HG02981 (cell line): ENCODE results near the gene ABI2.
A peak's percentile ranks its signal among the peaks of the same experiment; 100 is the strongest.
"Not testable (repeated sequence)": the region's sequence is repeated elsewhere in the genome, so short reads cannot be mapped to it uniquely, and the experiment has no call there.

Experiments
- ATAC-seq: cut with Tn5 transposase; IDR thresholded peaks from one replicate; pipeline ENCODE4 v1.9.1; 2021; ENCODE audit warnings: mild to moderate bottlenecking, moderate library complexity; ENCODE audit not compliant: unreplicated experiment

The ABI2 gene

DNA sequence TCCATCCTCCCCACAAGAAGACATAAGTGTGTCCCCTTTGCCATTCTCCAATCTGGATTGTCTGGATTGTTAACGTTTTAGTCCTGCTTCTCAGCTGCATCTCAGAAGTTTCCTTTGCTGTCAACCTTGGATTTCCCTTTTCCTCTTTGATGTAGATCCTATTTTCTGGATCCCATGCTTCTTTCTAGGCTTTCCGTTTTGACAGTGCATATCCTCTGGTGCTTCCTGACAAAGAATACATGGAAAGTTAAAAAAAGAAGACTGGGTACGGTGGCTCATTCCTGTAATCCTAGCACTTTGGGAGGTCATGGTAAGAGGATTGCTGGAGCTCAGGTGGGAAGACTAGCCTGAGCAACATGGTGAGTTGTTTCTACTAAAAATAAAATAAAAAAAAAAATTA lies 26.8 kb downstream of the ABI2 start:
- ATAC-seq, result no peak

DNA sequence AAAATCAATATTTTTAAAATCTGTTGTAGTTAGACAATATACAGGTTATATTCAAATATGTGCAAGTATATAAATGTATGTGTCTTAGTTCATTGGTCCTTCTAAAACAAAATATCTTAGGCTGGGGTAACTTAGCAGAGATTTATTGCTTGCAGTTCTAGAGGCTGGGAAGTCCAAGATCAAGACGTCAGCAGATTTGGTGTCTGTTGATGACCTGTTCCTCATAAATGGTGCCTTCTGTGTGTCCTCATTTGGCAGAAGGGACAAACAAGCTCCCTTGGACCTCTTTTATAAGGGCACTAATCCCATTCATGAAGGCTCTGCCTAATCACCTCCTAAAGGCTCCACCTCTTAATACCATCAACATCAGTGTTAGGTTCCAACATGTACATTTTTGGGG lies 31.3 kb downstream of the ABI2 start:
- no peak for ATAC-seq

DNA sequence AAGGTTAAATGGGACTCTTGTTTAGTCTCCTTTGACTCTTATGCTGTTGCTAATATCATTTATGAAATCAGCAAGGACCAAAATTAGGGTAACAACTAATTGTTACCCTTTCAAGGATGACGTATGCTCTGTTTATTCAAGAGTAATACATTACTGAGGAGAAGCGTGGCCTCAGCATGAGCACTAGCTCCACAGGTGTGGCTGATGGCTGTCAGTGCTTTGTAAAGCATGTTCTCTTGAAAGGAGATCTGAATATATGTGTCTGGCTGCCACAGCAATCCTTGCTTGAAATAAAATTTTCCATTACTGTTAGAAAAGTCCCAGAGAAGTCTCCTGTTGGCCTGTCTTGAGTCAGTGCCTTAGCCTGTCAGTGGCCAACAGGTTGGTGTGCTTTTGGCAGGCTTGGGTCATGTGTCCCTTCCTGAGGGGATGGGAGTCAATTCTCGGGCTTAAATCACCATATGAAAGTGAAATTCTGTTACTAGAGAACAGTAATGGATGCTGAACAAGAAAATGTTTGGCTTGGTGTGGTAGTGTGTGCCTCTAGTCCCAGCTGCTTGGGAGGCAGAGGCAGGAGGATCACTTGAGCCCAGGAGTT lies 32.7 kb downstream of the ABI2 start:
- no peak for ATAC-seq

DNA sequence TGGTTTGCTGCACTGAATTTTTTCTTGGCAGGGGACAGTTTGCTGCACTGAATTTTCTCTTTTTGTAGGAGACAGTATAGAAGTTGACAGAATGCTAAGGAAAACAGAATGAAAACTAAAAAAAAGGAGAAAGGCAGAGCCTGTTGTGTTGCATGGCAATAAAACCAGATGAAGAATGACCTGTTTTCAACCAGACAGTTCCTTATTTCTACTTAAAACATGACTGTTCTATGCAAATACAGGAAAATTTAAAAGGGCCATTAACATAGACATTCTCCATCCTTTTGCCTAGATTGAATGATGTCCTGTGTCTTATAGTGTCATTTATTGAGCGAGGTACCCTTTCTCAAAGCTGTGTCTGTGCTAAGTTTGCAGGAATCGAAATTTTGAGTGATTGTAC lies 33.3 kb downstream of the ABI2 start:
- no peak for ATAC-seq

DNA sequence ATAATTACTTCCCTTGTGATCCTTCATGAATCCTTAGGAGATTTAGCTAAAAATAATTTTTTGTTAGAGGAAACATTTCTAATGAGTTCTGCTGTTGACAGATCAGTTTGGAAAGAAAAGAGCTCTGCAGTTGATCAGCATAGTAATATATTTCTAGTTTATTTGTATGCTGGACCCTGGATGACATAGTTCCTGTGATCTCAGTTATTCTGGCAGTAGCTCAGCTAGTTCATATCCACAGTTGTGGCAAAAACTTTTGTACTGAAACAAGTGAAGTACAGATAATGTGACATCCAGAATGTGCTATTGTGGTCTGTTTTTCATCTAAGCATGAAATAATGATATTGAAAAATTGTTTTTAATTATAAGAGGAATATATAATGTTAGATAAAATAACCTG lies 33.7 kb downstream of the ABI2 start:
- ATAC-seq, result no peak

DNA sequence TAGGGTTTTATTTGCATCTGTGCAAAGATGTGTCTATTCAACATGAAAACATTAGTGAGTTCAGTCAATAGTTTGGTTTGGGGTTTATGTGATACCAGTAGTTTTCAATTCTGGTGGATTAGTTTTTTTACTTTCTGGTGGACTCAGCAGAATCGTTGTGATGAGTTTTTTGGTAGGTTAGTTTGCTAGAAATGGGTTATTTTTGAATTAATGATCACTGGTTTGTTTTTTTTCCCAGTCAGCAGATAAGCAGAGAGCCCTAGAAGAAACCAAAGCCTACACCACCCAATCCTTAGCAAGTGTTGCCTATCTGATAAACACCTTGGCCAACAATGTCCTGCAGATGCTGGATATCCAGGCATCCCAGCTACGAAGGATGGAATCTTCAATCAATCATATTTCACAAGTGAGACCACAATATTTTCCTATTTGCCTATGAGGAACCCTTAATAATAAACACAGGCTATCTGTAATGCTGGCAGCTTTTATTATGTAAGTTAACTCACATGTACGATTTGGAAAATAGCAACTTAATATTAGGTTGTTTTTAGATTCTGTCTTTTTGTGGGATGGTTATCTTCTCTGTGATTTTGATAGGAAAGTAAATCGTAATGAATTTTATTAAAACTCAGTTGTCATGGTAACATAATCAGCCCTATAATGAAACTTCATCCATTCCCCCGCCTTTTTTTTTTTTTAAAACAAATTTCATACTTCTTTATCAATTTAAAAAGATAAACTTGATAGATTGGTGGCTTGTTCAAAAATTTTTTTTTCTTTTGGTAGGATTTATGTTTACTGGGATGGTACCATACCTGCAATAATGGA lies 38.7 kb downstream of the ABI2 start:
- ATAC-seq, result no peak

DNA sequence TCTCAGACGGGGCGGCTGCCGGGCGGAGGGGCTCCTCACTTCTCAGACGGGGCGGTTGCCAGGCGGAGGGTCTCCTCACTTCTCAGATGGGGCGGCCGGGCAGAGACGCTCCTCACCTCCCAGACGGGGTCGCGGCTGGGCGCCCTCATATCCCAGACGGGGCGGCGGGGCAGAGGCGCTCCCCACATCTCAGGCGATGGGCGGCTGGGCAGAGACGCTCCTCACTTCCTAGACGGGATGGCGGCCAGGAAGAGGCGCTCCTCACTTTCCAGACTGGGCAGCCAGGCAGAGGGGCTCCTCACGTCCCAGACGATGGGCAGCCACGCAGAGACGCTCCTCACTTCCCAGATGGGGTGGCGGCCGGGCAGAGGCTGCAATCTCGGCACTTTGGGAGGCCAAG lies 44.5 kb downstream of the ABI2 start:
- ATAC-seq, result not testable (repeated sequence)

DNA sequence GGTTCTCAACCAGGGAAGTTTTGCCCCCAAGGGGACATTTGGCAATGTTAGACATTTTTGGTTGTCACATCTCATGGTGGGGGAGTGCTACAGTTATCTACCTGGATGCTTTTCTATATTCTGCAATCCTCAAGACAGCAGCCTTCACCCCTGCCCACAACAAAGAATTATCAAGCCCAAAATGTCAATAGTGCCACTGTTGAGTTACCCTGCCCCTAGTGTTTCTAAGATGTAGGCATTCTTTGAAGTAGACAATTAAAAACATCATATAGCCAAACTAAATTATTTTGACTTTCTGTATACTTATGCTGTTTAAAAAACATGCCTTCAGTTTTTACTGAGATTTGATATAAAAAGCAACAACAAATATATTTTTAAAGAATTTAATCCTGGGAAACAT lies 48.0 kb downstream of the ABI2 start:
- no peak for ATAC-seq

DNA sequence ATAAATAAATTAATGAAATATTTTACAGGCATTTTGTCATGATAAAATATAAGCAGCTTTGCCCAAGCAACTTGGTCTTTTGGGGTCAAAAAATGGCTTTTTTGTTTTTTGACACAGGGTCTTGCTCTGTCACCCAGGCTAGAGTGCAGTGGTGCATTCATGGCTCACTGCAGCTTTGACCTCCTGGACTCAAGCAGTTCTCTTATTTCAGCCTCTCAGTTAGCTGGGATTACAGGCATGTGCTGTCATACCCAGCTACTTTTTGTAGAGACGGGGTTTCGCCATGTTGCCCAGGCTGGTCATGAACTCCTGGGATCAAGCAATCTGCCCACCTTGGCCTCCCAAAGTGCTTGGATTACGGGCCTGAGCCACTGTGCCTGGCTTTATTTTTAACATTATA lies 51.0 kb downstream of the ABI2 start:
- ATAC-seq, result no peak

DNA sequence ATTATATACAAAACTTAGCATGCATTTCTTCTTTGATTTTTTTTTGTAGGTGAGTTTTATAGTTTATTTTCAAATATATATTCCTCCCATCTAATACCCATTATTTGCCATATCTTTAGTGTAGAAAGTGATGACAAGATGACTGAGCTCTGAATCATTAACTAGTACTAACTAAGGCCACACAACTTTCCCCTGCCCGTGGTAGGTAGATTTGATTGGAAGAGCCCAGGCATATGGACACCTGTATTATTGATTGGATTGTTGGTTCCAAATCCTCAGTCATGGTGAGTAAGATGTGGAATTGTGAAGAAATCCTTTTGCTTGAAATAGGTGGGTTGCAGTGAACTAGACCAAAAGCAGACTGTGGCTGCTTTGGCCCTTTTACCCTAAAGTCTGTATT lies 54.8 kb downstream of the ABI2 start:
- no peak for ATAC-seq

DNA sequence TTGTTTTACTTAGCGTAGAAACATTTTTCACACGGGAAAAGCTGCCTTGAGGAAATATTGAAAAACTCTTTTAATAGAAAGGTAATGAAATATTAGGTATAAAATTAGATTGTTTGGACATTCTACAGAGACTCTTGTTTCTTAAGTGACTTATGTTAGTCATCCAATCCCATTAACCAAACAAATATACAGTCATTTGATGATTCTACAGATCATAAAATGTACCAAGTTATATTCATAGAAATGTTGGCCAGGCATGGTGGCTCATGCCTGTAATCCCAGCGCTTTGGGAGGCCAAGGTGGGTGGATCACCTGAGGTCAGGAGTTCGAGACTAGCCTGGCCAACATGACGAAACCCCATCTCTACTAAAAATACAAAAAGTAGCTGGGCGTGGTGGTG lies 60.0 kb downstream of the ABI2 start:
- ATAC-seq, result not testable (repeated sequence)

DNA sequence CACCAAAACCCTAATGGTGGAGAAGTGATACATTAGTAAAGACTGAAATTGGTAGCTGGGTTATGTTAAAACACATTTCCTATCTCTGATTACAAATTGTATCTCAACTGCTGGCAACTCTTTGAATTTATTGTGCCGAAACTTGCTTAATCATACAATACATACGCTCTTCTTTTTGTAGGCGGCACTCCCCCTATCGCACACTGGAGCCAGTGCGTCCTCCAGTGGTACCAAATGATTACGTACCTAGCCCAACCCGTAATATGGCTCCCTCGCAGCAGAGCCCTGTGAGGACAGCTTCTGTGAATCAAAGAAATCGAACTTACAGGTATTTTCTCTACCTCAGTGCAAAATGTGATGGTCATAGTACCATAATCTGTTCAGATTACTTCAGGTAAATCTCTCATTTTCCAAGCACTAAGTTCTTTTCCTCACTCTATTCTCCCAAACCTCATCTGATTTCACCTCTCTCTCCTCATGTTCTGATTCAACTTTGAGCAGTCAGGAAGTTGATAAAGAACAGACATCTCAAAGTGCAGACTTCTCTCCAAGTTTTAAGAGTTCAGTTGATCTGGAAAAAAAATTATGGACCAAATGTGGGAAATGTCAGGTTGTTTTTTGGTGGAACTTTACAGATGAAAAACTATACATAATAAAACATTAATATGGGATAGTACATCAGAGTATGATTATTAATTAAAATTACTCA lies 66.5 kb downstream of the ABI2 start:
- ATAC-seq, result no peak

DNA sequence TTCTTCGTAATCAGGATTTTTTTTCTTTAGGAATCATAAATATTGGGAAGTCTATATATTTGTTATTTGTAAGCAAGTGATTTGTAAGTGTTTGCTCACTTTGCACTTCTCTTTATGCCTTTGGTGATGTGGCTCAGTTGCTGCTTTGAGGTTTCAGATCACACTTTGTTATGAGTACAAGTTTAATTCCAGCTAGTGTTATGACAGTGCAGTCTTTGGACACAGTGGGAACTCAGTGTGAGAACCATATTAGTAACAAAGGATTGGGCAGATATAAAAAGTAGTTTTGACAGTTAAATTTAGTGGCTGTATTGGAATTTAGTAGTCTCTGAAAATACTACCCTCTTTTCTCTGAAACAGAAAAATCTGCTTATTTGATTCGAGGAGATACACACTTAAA lies 67.7 kb downstream of the ABI2 start:
- no peak for ATAC-seq

DNA sequence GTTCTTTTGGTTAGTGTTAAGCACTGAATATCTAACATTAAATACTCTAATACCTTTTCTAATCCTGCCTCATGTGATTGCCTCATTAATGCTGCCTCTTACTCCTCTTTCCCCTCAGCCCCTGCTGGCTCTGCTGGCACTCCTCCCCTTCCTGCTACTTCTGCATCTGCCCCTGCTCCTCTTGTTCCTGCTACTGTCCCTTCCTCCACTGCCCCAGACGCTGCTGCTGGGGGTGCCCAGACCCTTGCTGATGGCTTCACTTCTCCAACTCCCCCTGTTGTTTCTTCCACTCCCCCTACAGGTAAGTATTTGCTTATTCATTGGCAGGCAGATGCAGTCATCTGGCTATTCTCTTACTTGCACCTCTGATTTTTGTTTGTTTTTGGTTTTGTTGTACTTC lies 68.5 kb downstream of the ABI2 start:
- no peak for ATAC-seq

DNA sequence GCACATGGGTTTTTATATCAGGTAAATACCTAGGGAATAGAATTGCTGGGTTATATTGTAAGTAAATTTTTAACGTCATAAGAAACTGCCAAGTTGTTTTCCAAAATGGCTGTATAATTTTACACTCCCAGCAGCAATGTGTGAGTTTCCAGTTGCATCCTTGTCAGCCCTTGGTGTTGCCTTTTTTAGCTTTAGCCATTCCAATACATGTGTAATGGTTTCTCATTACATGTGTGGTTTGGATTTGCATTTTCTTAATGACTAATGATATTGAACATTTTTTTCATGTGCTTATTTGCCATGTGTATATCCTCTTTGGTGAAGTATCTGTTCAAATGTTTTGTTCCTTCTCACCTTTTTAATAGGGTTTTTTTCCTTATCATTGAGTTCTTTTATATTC lies 70.8 kb downstream of the ABI2 start:
- no peak for ATAC-seq

DNA sequence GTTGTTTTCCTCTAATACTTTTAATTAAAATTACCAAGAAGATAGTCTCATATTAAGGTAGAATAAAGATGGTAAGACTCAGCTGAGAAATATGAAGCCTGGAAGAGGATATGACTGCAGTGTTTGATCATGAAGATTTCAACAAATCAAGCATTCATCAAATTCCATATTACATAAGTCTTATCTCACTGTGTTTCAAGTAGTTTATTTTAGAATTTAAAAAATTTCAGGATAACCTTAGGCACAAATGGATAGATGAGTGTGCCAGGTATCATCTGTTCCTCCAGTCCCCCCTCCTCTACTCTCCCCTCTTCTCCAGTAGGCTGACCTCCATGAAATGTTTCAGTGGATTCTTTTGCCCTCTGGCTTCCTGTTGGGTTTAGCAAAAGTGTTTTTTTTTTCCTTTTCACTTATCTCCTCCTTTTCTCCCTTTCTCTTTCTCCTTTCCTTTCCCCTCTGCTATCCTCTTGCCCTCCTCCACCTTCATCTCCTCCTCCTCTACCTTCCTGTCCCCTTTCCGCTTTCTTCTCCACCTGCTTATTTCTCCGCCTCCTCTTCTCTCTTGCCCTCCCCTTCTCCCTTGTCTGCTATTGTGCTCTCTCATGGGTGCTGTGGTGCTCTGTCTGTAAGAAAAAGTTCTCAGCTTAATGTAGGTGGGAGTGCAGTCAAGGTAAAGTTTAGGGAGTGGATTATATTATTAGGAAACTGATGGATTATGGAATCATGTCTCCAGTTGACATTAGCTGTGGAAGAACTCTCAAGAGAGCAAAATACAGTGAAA lies 72.8 kb downstream of the ABI2 start:
- no peak for ATAC-seq

DNA sequence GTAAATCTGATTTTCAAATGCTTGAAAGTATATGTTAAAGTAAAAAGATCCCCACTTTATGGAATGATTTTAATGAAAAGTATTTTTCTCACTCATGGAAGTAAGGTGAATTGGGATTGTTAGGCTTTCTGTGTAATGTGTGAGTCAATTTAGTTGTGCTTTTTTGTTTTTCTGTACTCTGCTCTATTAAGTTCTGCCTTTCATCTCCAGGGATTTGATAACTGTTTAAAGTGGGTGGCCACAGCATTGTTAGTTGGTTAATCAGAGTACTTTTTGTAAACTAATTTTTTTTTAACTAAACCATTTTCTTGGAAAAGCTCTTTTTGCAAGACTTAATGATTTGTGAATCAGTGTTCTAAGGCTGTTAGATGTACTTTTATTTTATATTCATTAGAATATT lies 76.8 kb downstream of the ABI2 start:
- ATAC-seq, result no peak

DNA sequence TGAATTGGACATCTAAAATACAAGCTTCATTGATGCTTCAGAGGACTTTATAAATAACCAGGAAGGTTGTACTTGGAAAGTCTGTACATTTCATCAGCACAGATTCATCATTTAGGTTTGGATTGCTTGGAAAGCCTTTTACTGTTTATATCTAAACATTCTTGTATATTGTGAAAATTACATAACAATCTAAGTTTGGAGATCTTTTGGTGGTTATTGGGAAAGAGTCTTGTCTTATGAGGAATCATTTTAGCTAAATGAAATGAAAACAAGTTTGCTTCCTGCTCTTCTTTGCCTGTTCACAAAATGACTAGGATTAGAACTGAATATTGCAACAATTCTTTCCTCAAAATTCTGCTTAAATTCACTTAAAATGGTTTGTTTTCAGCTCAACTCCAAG lies 79.3 kb downstream of the ABI2 start:
- no peak for ATAC-seq

DNA sequence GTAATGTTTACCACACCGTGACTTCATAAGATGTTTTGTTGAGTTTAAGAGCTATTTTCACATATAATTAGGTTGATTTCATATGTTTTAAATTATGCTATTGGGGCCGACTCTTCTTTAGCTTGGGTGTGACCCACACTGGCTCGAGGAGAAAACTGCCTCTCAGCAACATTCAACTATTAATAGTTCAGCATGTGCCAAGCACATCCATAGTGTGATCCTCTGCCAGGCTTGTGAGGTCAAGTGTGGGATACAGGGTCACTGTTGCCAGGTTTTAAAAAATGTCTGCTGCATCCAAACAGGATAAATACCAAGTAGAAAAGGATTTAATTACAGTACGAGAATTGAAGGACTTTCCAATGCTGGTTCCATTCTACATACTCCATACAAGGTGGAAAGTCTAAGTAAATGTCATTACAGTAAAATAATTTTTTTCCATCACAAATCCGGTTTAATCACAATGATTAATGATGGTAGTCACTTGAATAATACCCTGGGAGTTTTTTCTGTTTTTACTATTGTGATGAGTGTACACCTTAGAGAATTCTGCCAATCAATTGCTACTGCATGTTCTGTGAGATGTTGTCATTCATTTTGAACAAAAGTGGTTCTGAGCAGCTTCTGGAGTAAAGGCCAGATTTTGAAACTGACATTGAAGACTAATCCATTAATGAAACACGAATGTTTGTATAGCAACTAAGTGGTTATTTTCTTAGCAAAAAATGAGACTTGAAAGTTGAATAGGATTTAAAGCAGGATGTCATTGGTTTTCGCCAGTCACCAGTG lies 84.5 kb downstream of the ABI2 start:
- ATAC-seq, result peak; percentile 71

DNA sequence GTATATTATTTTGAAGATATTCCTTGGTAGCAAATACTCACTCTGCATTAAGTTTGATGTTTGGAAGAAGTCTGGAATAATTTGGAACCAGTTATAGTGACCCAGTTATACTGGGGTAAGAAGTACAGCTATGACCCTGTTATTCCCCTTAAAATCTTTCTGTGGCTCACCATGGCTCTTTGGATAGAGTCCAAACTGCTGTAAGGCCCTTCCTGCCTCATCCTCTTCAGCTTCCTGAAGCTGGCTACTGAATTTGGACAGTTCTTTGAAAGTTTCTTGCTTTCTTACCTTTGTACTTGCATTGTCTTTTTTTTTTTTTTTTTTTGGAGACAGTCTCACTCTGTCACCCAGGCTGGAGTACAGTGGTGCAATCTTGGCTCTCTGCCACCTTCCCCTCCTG lies 85.6 kb downstream of the ABI2 start:
- ATAC-seq, result no peak

DNA sequence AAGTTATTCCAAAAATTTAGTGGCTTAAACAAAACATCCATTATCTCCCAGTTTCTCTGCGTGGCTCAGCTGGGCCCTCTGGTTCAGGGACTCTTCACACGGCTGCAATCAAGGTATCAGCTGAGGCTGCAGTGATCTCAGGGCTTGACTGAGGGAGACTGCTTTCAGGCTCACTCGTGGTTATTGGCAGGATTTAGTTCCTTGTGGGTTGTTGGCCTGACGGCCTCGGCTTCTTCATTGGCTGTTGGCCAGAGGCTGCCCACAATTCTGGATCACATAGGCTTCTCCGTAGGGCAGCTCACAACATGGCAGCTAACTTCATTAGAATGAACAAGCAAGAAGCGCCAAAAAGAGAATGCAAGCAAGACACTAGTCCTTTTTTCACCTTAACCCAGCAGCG lies 90.1 kb downstream of the ABI2 start:
- no peak for ATAC-seq
